Calu3 (cell line): ENCODE data around the gene COL18A1. TPM values are rescaled to one million over a fixed set of nuclear protein-coding genes. Genes with fewer than 3 reads are reported as not detected.

ENCODE experiments used
- BruUV-seq: library from RNA; stranded (reverse); fragments of 400-500 nt; replicated peaks from 2 replicates; lab custom pipeline; 2021; lab: Mats Ljungman, UMichigan
- CTCF ChIA-PET: fragments of 300-600 bp; sonication (Branson Sonifier 250); formaldehyde crosslinking; loops from one replicate; lab custom pipeline; 2022; ENCODE audit warnings: antibody characterized with exemption; lab: Charles Lee
- DNase-seq: peaks from one replicate; pipeline ENCODE4 v3.0.0; 2022
- H3K27ac Mint-ChIP-seq: one replicate; pipeline ENCODE4 v1.8.0; 2022; ENCODE audit warnings: mixed read lengths; ENCODE audit not compliant: unreplicated experiment
- H3K27me3 Mint-ChIP-seq: one replicate; pipeline ENCODE4 v1.8.0; 2022; ENCODE audit warnings: mixed read lengths; ENCODE audit not compliant: unreplicated experiment
- H3K36me3 Mint-ChIP-seq: one replicate; pipeline ENCODE4 v1.8.0; 2022; ENCODE audit warnings: mild to moderate bottlenecking, moderate library complexity, mixed read lengths; ENCODE audit not compliant: insufficient read depth, unreplicated experiment
- H3K4me1 Mint-ChIP-seq: one replicate; pipeline ENCODE4 v1.8.0; 2022; ENCODE audit warnings: mild to moderate bottlenecking, low read depth, mixed read lengths; ENCODE audit not compliant: unreplicated experiment
- H3K4me3 Mint-ChIP-seq: one replicate; pipeline ENCODE4 v1.8.0; 2022; ENCODE audit warnings: mild to moderate bottlenecking, low read depth, moderate library complexity, mixed read lengths; ENCODE audit not compliant: unreplicated experiment
- H3K9me3 Mint-ChIP-seq: one replicate; pipeline ENCODE4 v1.8.0; 2022; ENCODE audit warnings: low read depth, mixed read lengths; ENCODE audit not compliant: unreplicated experiment
- CTCF ChIP-seq: fragments of 200-600 bp; IDR thresholded peaks from one replicate; pipeline ENCODE4 v1.8.0; 2022; ENCODE audit warnings: antibody characterized with exemption; ENCODE audit not compliant: unreplicated experiment
- intact Hi-C: fragments of 100-400 bp; cut with micrococcal nuclease; formaldehyde crosslinking; loops from one replicate; pipeline ENCODE4 v1.10.0; 2022; ENCODE audit not compliant: unreplicated experiment
- total RNA-seq: library from RNA; stranded (reverse); gene quantifications from 2 replicates; pipeline ENCODE4 v1.2.3, GENCODE V29; 2022

The COL18A1 gene
- total RNA-seq, 1 experiment from 2014 or later: 82.9 TPM

GRCh38 chr21:45357436-45358260 lies 47.3 kb upstream of the COL18A1 start:
- Mint-ChIP-seq H3K36me3 (peaks cover 4% of the 10 kb centered on the region), H3K27ac (no peak overlapping the region), H3K27me3 (peaks cover 13% of the 10 kb centered on the region), H3K4me3 (no peak overlapping the region), H3K9me3 (no peaks in the 10 kb centered on the region), H3K4me1 (peaks cover 6% of the 10 kb centered on the region)
- TF ChIP-seq CTCF: no peak
- CTCF ChIA-PET: no interaction called here
- no peak for DNase-seq
- intact Hi-C loops: no loop called here
- no TSS peak for BruUV-seq

- no peak overlapping the region for H3K4me3 Mint-ChIP-seq
Measured at GRCh38 chr21:45358261-45358670, 46.7 kb upstream of the COL18A1 start.

GRCh38 chr21:45358711-45359310 lies 46.2 kb upstream of the COL18A1 start:
- Mint-ChIP-seq H3K4me3 (no peak overlapping the region), H3K9me3 (no peaks in the 10 kb centered on the region), H3K27ac (no peak overlapping the region), H3K27me3 (peaks cover 13% of the 10 kb centered on the region), H3K4me1 (peaks cover 9% of the 10 kb centered on the region), H3K36me3 (peaks cover 5% of the 10 kb centered on the region)
- intact Hi-C loops: no loop called here
- no peak for DNase-seq
- CTCF ChIA-PET: no interaction called here
- BruUV-seq: no TSS peak
- TF ChIP-seq CTCF: no peak

More at GRCh38 chr21:45358261-45358670, 46.7 kb upstream of the COL18A1 start:
- Mint-ChIP-seq H3K4me1 (peaks cover 6% of the 10 kb centered on the region), H3K27me3 (peaks cover 13% of the 10 kb centered on the region), H3K27ac (no peak overlapping the region), H3K9me3 (no peaks in the 10 kb centered on the region), H3K36me3 (peaks cover 4% of the 10 kb centered on the region)
- no peak for TF ChIP-seq CTCF
- intact Hi-C loops: no loop called here
- no peak for DNase-seq
- no TSS peak for BruUV-seq
- CTCF ChIA-PET: no interaction called here

- Mint-ChIP-seq H3K36me3 (peaks cover 12% of the 10 kb centered on the region), H3K9me3 (no peaks in the 10 kb centered on the region), H3K4me1 (peaks cover 17% of the 10 kb centered on the region), H3K27ac (no peak overlapping the region), H3K27me3 (peaks cover 13% of the 10 kb centered on the region), H3K4me3 (no peak overlapping the region)
- intact Hi-C loops: no loop called here
- CTCF ChIA-PET: no interaction called here
- BruUV-seq: no TSS peak
- no peak for DNase-seq
- no peak for TF ChIP-seq CTCF
Measured at GRCh38 chr21:45359451-45360217, 45.3 kb upstream of the COL18A1 start.
